Measurements from ENCODE around the gene APH1A.

APH1A gene

GRCh38 chr1:150263549-150263948, 5.3 kb downstream of the APH1A start:
- TF ChIP-seq USF1 (IDR thresholded peaks at IDR 0.05): no peak
- no peak for TF ChIP-seq TAF1 (IDR thresholded peaks at IDR 0.05; ENCODE audit: low read depth)
- no peak for TF ChIP-seq MAX (IDR thresholded peaks at IDR 0.05)
- TF ChIP-seq ZBTB7A (IDR thresholded peaks at IDR 0.05; ENCODE audit: low read depth): no peak
- no peak for TF ChIP-seq CREB1 (IDR thresholded peaks at IDR 0.05; ENCODE audit: low read depth)
- no peak for TF ChIP-seq NFIC (IDR thresholded peaks at IDR 0.05)
- TF ChIP-seq CEBPB (IDR thresholded peaks at IDR 0.05): no peak
- no peak for TF ChIP-seq YY1 (IDR thresholded peaks at IDR 0.05; ENCODE audit: low read depth)

GRCh38 chr1:150262388-150263320, 6.2 kb downstream of the APH1A start:
- TF ChIP-seq USF1 (IDR thresholded peaks at IDR 0.05) (no peak), NFIC (IDR thresholded peaks at IDR 0.05) (no peak), RAD21 (IDR thresholded peaks at IDR 0.05; ENCODE audit: low read depth) (no peak), CEBPB (IDR thresholded peaks at IDR 0.05) (no peak), EGR1 (IDR thresholded peaks at IDR 0.05) (no peak), EP300 (IDR thresholded peaks at IDR 0.05; ENCODE audit: borderline replicate concordance) (no peak), YY1 (IDR thresholded peaks at IDR 0.05; ENCODE audit: low read depth) (no peak), CREB1 (IDR thresholded peaks at IDR 0.05; ENCODE audit: low read depth) (no peak), TCF12 (IDR thresholded peaks at IDR 0.05; ENCODE audit: low read depth) (no peak), TEAD4 (IDR thresholded peaks at IDR 0.05) (no peak), REST (IDR thresholded peaks at IDR 0.05; ENCODE audit: low read depth) (no peak), MAX (IDR thresholded peaks at IDR 0.05) (no peak), FOXM1 (IDR thresholded peaks at IDR 0.05; ENCODE audit: borderline replicate concordance, low read depth) (no peak)

GRCh38 chr1:150261367-150261766, 7.4 kb downstream of the APH1A start:
- TF ChIP-seq EP300 (IDR thresholded peaks at IDR 0.05; ENCODE audit: borderline replicate concordance) (no peak), NFIC (IDR thresholded peaks at IDR 0.05) (no peak), FOXM1 (IDR thresholded peaks at IDR 0.05; ENCODE audit: borderline replicate concordance, low read depth) (no peak), CEBPB (IDR thresholded peaks at IDR 0.05) (no peak), ZBTB7A (IDR thresholded peaks at IDR 0.05; ENCODE audit: low read depth) (no peak), MAX (IDR thresholded peaks at IDR 0.05) (no peak), TEAD4 (IDR thresholded peaks at IDR 0.05) (no peak), CREB1 (IDR thresholded peaks at IDR 0.05; ENCODE audit: low read depth) (no peak), TCF12 (IDR thresholded peaks at IDR 0.05; ENCODE audit: low read depth) (no peak), YY1 (IDR thresholded peaks at IDR 0.05; ENCODE audit: low read depth) (no peak), REST (IDR thresholded peaks at IDR 0.05; ENCODE audit: low read depth) (no peak), RAD21 (IDR thresholded peaks at IDR 0.05; ENCODE audit: low read depth) (no peak), TAF1 (IDR thresholded peaks at IDR 0.05; ENCODE audit: low read depth) (no peak), EGR1 (IDR thresholded peaks at IDR 0.05) (no peak), USF1 (IDR thresholded peaks at IDR 0.05) (no peak)

GRCh38 chr1:150259758-150260669, 8.8 kb downstream of the APH1A start:
- TF ChIP-seq MAX (IDR thresholded peaks at IDR 0.05): peak; percentile 73
- no peak for TF ChIP-seq CREB1 (IDR thresholded peaks at IDR 0.05; ENCODE audit: low read depth)
- TF ChIP-seq NFIC (IDR thresholded peaks at IDR 0.05): peak; percentile 76
- peak; percentile 63; the same call in 1 of the 2 replicates for TF ChIP-seq ZBTB7A (IDR thresholded peaks at IDR 0.05; ENCODE audit: low read depth)
- no peak for TF ChIP-seq TAF1 (IDR thresholded peaks at IDR 0.05; ENCODE audit: low read depth)
- no peak for TF ChIP-seq USF1 (IDR thresholded peaks at IDR 0.05)
- TF ChIP-seq RAD21 (IDR thresholded peaks at IDR 0.05; ENCODE audit: low read depth): no peak
- TF ChIP-seq TEAD4 (IDR thresholded peaks at IDR 0.05): peak; percentile 51; the same call in 1 of the 2 replicates
- TF ChIP-seq TCF12 (IDR thresholded peaks at IDR 0.05; ENCODE audit: low read depth): no peak

Data from Ishikawa (cell line).